ENCODE data around the gene FAXDC2.

The FAXDC2 gene

GRCh38 chr5:154782812-154783592 is 67.4 kb downstream of the FAXDC2 start:
- intact Hi-C loops (cut with DNase I), result no loop called here
- DNase-seq, result no peak

DNA sequence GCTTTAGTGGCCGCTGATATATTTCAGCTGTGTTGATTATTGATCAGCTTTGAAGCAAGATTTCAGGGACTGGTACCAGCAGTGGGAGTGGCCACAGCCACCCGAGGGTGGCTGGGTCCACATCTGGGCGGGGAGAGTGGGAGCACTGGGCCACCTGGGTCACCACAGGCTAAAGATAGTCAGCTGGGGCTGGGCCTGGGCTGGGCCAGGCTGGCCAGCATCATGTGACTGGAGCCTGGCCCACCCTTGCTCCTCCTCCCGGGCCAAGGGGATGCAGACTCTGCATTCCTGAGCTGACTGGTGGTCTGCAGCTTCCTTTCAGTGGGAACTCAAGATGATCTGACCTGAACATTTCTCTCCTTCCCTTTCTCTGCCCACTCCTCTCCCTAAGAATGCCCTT is 68.1 kb downstream of the FAXDC2 start:
- intact Hi-C loops (cut with DNase I), result no loop called here
- DNase-seq, result no peak

DNA sequence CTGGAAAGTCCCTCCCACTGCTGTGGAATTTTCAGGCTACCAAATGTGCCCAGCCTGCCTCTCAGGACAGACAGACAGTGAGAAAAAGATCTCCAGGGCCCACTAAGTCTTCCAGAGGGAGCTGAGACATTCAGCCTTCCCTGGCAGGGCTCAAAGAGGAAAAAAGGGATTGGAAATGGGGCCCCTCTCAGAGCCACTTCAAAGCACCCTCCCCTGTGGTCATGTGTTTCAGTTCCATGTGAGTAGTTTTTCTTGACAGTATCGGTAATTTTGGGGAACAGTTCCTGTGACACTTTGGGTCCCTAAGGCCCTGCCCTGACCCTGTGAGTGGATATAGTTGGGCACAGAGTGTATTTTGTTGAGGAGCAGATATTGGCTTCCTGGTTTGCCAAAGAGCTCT is 70.3 kb downstream of the FAXDC2 start:
- intact Hi-C loops (cut with DNase I), result no loop called here
- no peak for DNase-seq

DNA sequence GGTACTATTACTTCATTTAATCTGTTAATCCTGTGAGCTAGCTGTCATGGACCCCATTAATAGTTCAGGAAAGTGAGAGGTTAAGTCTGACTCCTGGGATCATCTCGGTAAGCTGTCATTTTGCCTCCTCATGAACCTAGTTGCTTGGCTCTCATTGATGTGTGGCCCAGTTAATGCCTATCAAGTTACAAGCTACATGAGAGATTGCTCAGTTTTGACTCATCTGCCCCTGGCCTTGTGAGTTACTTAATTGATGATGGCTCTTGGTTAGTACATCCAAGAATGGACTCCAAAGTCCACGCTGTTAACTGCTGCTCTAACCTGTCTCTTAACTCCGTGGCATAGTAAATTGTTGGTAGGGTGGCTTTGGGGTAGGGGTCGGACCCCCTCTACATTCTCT is 71.3 kb downstream of the FAXDC2 start:
- DNase-seq, result no peak
- intact Hi-C loops (cut with DNase I), result no loop called here

GRCh38 chr5:154778534-154778933 is 71.9 kb downstream of the FAXDC2 start:
- DNase-seq, result peak in 10 of 42 donors; percentile 18 to 65 (median 34)
- intact Hi-C loops (cut with DNase I), result no loop called here

GRCh38 chr5:154776167-154776566 is 74.2 kb downstream of the FAXDC2 start:
- intact Hi-C loops (cut with DNase I), result no loop called here
- DNase-seq, result no peak

- intact Hi-C loops (cut with DNase I), result no loop called here
- no peak for DNase-seq
Measured at GRCh38 chr5:154773326-154773725, 77.1 kb downstream of the FAXDC2 start.

GRCh38 chr5:154771383-154771901 is 79.0 kb downstream of the FAXDC2 start:
- peak in 4 of 42 donors; percentile 8 to 58 (median 20) for DNase-seq
- intact Hi-C loops (cut with DNase I), result no loop called here

GRCh38 chr5:154770111-154770510 is 80.3 kb downstream of the FAXDC2 start:
- DNase-seq, result no peak
- intact Hi-C loops (cut with DNase I), result no loop called here
